ENCODE results near the gene NCBP3. TPM values are rescaled to one million over a fixed set of nuclear protein-coding genes. Genes with fewer than 3 reads are reported as not detected.

NCBP3 gene
- total RNA-seq, 2 experiments from 2014 or later, result 46.3 to 48.7 TPM

- no peaks in the 10 kb centered on the region for H3K9me3 Mint-ChIP-seq (ENCODE audit: low read depth)
- no peaks in the 10 kb centered on the region for H3K36me3 Mint-ChIP-seq
- peaks cover 7% of the 10 kb centered on the region for H3K27me3 Mint-ChIP-seq
- no peak for DNase-seq
- ATAC-seq, result no peak
- no peak overlapping the region for H3K27ac Mint-ChIP-seq
- CTCF ChIA-PET, result interaction anchor here (1.2 to 1.8 kb wide), 2 partner anchors 11 to 24 kb away, joined by 4 read pairs; no protein-coding TSS in a partner anchor
- H3K4me1 Mint-ChIP-seq, result peaks cover 38% of the 10 kb centered on the region
- H3K4me3 Mint-ChIP-seq, result no peak overlapping the region
These were observed 43.4 kb upstream of the NCBP3 start for GRCh38 chr17:3889325-3890012.

GRCh38 chr17:3888343-3889171, 42.5 kb upstream of the NCBP3 start:
- Mint-ChIP-seq H3K36me3 (no peaks in the 10 kb centered on the region), H3K27ac (no peak overlapping the region), H3K27me3 (peaks cover 7% of the 10 kb centered on the region), H3K4me3 (no peak overlapping the region), H3K4me1 (peaks cover 29% of the 10 kb centered on the region), H3K9me3 (ENCODE audit: low read depth) (no peaks in the 10 kb centered on the region)
- DNase-seq, result no peak
- no peak for ATAC-seq
- CTCF ChIA-PET, result interaction anchor here (1.0 kb wide), 2 partner anchors 25 to 32 kb away, joined by 3 to 4 read pairs; no protein-coding TSS in a partner anchor

GRCh38 chr17:3887804-3888203, 41.8 kb upstream of the NCBP3 start:
- no peak for DNase-seq
- H3K9me3 Mint-ChIP-seq (ENCODE audit: low read depth), result no peaks in the 10 kb centered on the region
- peaks cover 27% of the 10 kb centered on the region for H3K4me1 Mint-ChIP-seq
- CTCF ChIA-PET, result interaction anchor here (1.0 to 1.3 kb wide), 3 partner anchors 26 to 78 kb away, joined by 3 to 4 read pairs (median 3); no protein-coding TSS in a partner anchor
- H3K36me3 Mint-ChIP-seq, result no peaks in the 10 kb centered on the region
- no peak overlapping the region for H3K27ac Mint-ChIP-seq
- ATAC-seq, result no peak
- no peak overlapping the region for H3K4me3 Mint-ChIP-seq
- peaks cover 7% of the 10 kb centered on the region for H3K27me3 Mint-ChIP-seq

GRCh38 chr17:3887394-3887793, 41.3 kb upstream of the NCBP3 start:
- peaks cover 27% of the 10 kb centered on the region for H3K4me1 Mint-ChIP-seq
- CTCF ChIA-PET, result interaction anchor here (1.0 to 1.3 kb wide), 3 partner anchors 27 to 78 kb away, joined by 3 to 4 read pairs (median 3); no protein-coding TSS in a partner anchor
- H3K27ac Mint-ChIP-seq, result peak overlapping the region; percentile 56
- ATAC-seq, result no peak
- peaks cover 7% of the 10 kb centered on the region for H3K27me3 Mint-ChIP-seq
- peak overlapping the region; percentile 1 for H3K4me3 Mint-ChIP-seq
- no peak for DNase-seq
- no peaks in the 10 kb centered on the region for H3K36me3 Mint-ChIP-seq
- no peaks in the 10 kb centered on the region for H3K9me3 Mint-ChIP-seq (ENCODE audit: low read depth)

GRCh38 chr17:3886776-3887175, 40.7 kb upstream of the NCBP3 start:
- DNase-seq, result peak; percentile 51
- peaks cover 23% of the 10 kb centered on the region for H3K4me1 Mint-ChIP-seq
- CTCF ChIA-PET, result interaction anchor here (1.3 kb wide), 1 partner anchor 79 kb away, joined by 3 read pairs; no protein-coding TSS in a partner anchor
- H3K27ac Mint-ChIP-seq, result peak overlapping the region; percentile 56
- peaks cover 7% of the 10 kb centered on the region for H3K27me3 Mint-ChIP-seq
- no peaks in the 10 kb centered on the region for H3K36me3 Mint-ChIP-seq
- no peak overlapping the region for H3K4me3 Mint-ChIP-seq
- H3K9me3 Mint-ChIP-seq (ENCODE audit: low read depth), result no peaks in the 10 kb centered on the region
- peak; percentile 58 for ATAC-seq

- no peak for ATAC-seq
- H3K4me3 Mint-ChIP-seq, result no peak overlapping the region
- H3K9me3 Mint-ChIP-seq (ENCODE audit: low read depth), result no peaks in the 10 kb centered on the region
- no peak for DNase-seq
- H3K36me3 Mint-ChIP-seq, result no peaks in the 10 kb centered on the region
- H3K27me3 Mint-ChIP-seq, result no peaks in the 10 kb centered on the region
- CTCF ChIA-PET, result no interaction called here
- H3K27ac Mint-ChIP-seq, result no peak overlapping the region
- H3K4me1 Mint-ChIP-seq, result peaks cover 16% of the 10 kb centered on the region
These were observed 39.9 kb upstream of the NCBP3 start for GRCh38 chr17:3885970-3886369.

GRCh38 chr17:3885271-3885670, 39.2 kb upstream of the NCBP3 start:
- H3K27me3 Mint-ChIP-seq, result no peaks in the 10 kb centered on the region
- no peak for DNase-seq
- H3K36me3 Mint-ChIP-seq, result no peaks in the 10 kb centered on the region
- H3K4me1 Mint-ChIP-seq, result peaks cover 16% of the 10 kb centered on the region
- ATAC-seq, result no peak
- no peaks in the 10 kb centered on the region for H3K9me3 Mint-ChIP-seq (ENCODE audit: low read depth)
- CTCF ChIA-PET, result interaction anchor here (0.6 to 1.2 kb wide), 2 partner anchors 28 to 37 kb away, joined by 3 to 4 read pairs; no protein-coding TSS in a partner anchor
- H3K27ac Mint-ChIP-seq, result no peak overlapping the region
- no peak overlapping the region for H3K4me3 Mint-ChIP-seq

- no peaks in the 10 kb centered on the region for H3K36me3 Mint-ChIP-seq
- H3K27ac Mint-ChIP-seq, result no peak overlapping the region
- CTCF ChIA-PET, result interaction anchor here (0.9 to 1.2 kb wide), 2 partner anchors 21 to 30 kb away, joined by 5 read pairs; no protein-coding TSS in a partner anchor
- no peak for ATAC-seq
- no peaks in the 10 kb centered on the region for H3K27me3 Mint-ChIP-seq
- peaks cover 16% of the 10 kb centered on the region for H3K4me1 Mint-ChIP-seq
- no peak for DNase-seq
- no peak overlapping the region for H3K4me3 Mint-ChIP-seq
- no peaks in the 10 kb centered on the region for H3K9me3 Mint-ChIP-seq (ENCODE audit: low read depth)
These were observed 38.1 kb upstream of the NCBP3 start for GRCh38 chr17:3884188-3884587.

- CTCF ChIA-PET, result interaction anchor here (1.4 kb wide), 1 partner anchor 145 kb away, joined by 3 read pairs; no protein-coding TSS in a partner anchor
- DNase-seq (no peak), ATAC-seq (no peak)
- no peak overlapping the region for H3K27ac Mint-ChIP-seq
- no peaks in the 10 kb centered on the region for H3K27me3 Mint-ChIP-seq
- H3K9me3 Mint-ChIP-seq (ENCODE audit: low read depth), result no peaks in the 10 kb centered on the region
- peaks cover 13% of the 10 kb centered on the region for H3K4me1 Mint-ChIP-seq
- H3K36me3 Mint-ChIP-seq, result no peaks in the 10 kb centered on the region
- no peak overlapping the region for H3K4me3 Mint-ChIP-seq
These were observed 36.2 kb upstream of the NCBP3 start for GRCh38 chr17:3882276-3882675.

- CTCF ChIA-PET, result interaction anchor here (1.4 to 2.4 kb wide), 4 partner anchors 17 to 143 kb away, joined by 3 to 13 read pairs (median 9); partner anchors contain the start of gene NCBP3
- H3K36me3 Mint-ChIP-seq, result no peaks in the 10 kb centered on the region
- H3K9me3 Mint-ChIP-seq (ENCODE audit: low read depth), result no peaks in the 10 kb centered on the region
- no peaks in the 10 kb centered on the region for H3K4me1 Mint-ChIP-seq
- no peak overlapping the region for H3K27ac Mint-ChIP-seq
- no peak overlapping the region for H3K4me3 Mint-ChIP-seq
- ATAC-seq (no peak), DNase-seq (no peak)
- no peaks in the 10 kb centered on the region for H3K27me3 Mint-ChIP-seq
These were observed 34.9 kb upstream of the NCBP3 start for GRCh38 chr17:3880983-3881382.

GRCh38 chr17:3879591-3880417, 33.8 kb upstream of the NCBP3 start:
- Mint-ChIP-seq H3K4me1 (no peaks in the 10 kb centered on the region), H3K9me3 (ENCODE audit: low read depth) (no peaks in the 10 kb centered on the region), H3K36me3 (no peaks in the 10 kb centered on the region), H3K27me3 (no peaks in the 10 kb centered on the region), H3K27ac (no peak overlapping the region), H3K4me3 (no peak overlapping the region)
- DNase-seq (no peak), ATAC-seq (no peak)
- CTCF ChIA-PET, result interaction anchor here (1.1 to 2.4 kb wide), 4 partner anchors 8 to 34 kb away, joined by 3 to 13 read pairs (median 9); partner anchors contain the start of gene NCBP3

GRCh38 chr17:3879186-3879585, 33.1 kb upstream of the NCBP3 start:
- CTCF ChIA-PET, result interaction anchor here (1.1 to 2.4 kb wide), 3 partner anchors 15 to 35 kb away, joined by 3 to 13 read pairs (median 8); partner anchors contain the start of gene NCBP3
- H3K4me1 Mint-ChIP-seq, result no peaks in the 10 kb centered on the region
- H3K4me3 Mint-ChIP-seq, result no peak overlapping the region
- H3K9me3 Mint-ChIP-seq (ENCODE audit: low read depth), result no peaks in the 10 kb centered on the region
- H3K27ac Mint-ChIP-seq, result no peak overlapping the region
- DNase-seq, result no peak
- H3K27me3 Mint-ChIP-seq, result no peaks in the 10 kb centered on the region
- no peak for ATAC-seq
- H3K36me3 Mint-ChIP-seq, result no peaks in the 10 kb centered on the region
